Measurements from ENCODE around the gene RIN1. TPM values are rescaled to one million over a fixed set of nuclear protein-coding genes. Genes with fewer than 3 reads are reported as not detected.

RIN1 gene
- total and polyA plus RNA-seq, 2 donors (not counting 3 experiments of a cell fraction or from before 2014, with no cell fraction given): 4.4 to 10.2 TPM

DNA sequence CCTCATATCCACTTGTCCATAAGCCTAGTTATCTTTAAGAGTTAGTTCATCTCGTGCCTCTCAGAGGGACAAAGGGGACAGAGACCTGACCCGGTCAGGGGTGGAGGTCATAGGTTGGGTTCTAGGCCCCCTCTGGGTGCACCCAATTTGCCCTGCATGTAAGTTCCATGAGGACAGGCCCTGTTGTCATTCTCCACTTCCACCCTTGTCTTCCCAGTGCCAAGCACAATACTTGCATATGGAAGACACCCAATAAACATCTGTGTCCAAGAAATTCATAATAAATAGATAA lies 46.0 kb downstream of the RIN1 start:
- no peaks in the 10 kb centered on the region for H4K20me1 ChIP-seq (replicated peaks; ENCODE audit: control insufficient read depth, extremely low read depth, insufficient read depth, low read length)
- ChIA-PET CTCF (interaction anchor here (1.9 kb wide), 1 partner anchor 8 kb away, joined by 10 read pairs; no protein-coding TSS in a partner anchor), POLR2A (no interaction called here)
- H3K4me2 ChIP-seq (ENCODE audit: insufficient read depth, low read length): no peak overlapping the region
- dilution Hi-C loops (cut with MboI; ENCODE audit: extremely low pct_ligation_motif_present, low sequenced_read_pairs) (no loop called here), intact Hi-C loops (cut with micrococcal nuclease) (no loop called here)
- no peak overlapping the region for H3K9ac ChIP-seq (replicated peaks; ENCODE audit: extremely low read depth, insufficient read depth, low read length)
- no peak overlapping the region for H2AFZ ChIP-seq (ENCODE audit: low read depth, low read length)
- no peak overlapping the region for H3K4me3 ChIP-seq (replicated peaks in 1 of 3; ENCODE audit: insufficient read depth in 1 of 3, low read depth in 1 of 3, low read length in 3 of 3)
- DNase-seq (ENCODE audit: low read depth, low spot score): no peak
- H3K4me1 ChIP-seq (ENCODE audit: control insufficient read depth, extremely low read depth, insufficient read depth, low read length): peaks cover 13% of the 10 kb centered on the region
- TF ChIP-seq FOS (IDR thresholded peaks at IDR 0.05; ENCODE audit: borderline replicate concordance, insufficient read depth, low read length) (no peak), JUN (IDR thresholded peaks at IDR 0.05; ENCODE audit: borderline replicate concordance, insufficient read depth, insufficient read length, low read depth) (no peak)
- BruUV-seq (replicated peaks): no TSS peak
- H3K9me1 ChIP-seq (replicated peaks; ENCODE audit: control insufficient read depth, extremely low read depth, insufficient read depth, low read length): no peaks in the 10 kb centered on the region
- no peak for FAIRE-seq
- H3K79me2 ChIP-seq (ENCODE audit: control insufficient read depth, insufficient read depth, low read length): peaks cover 12% of the 10 kb centered on the region
- H3K27me3 ChIP-seq (ENCODE audit: control insufficient read depth in 2 of 2, insufficient read depth in 2 of 2, low read length in 2 of 2): peaks cover 20% of the 10 kb centered on the region in 2 experiments
- no peaks in the 10 kb centered on the region for H3K9me3 ChIP-seq (replicated peaks; ENCODE audit: control insufficient read depth, insufficient read depth, low read length)
- H3K27ac ChIP-seq (ENCODE audit: insufficient read depth, low read depth, low read length): no peak overlapping the region
- peaks cover 0 to 2% of the 10 kb centered on the region in 2 experiments for H3K36me3 ChIP-seq (ENCODE audit: control insufficient read depth in 2 of 2, extremely low read depth in 1 of 2, insufficient read depth in 2 of 2, low read length in 2 of 2)

DNA sequence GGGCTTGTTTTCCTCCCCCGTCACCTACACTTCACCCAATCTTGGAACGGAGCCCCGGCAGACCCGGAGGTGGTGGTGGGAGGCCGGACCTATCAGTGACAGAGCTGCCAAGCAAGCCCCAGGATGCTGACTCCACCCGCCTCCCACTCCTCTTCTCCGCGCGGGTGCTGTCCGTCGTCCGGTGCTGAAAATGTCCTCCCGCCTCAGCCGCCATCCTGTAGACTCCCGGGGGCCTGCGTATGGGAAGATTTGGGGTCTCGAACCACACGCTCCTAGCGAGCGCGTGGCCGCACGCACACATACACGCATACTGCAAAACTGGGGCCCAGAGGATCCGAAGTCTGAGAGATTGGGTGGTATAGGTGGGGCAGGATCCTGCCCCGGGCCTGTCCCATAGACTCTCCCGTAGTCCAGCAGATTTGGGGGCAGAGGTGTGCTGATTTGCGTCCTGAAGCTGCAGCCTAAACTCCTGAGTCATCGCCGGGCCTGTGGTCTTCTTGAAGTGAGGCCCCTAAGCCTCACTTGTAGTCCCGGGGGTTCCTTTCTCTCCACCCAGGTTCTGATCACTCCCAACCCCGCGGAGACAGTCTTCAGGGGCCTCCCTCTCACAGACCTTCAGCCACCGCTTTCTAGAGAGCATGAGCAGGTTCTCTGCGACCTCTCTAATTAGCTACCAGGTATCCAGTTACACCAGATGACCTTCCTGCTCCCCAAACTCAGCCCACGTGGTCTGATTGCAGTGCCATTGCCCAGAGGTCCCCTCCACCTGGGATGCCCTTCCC lies 46.5 kb downstream of the RIN1 start:
- dilution Hi-C loops (cut with MboI; ENCODE audit: extremely low pct_ligation_motif_present, low sequenced_read_pairs) (no loop called here), intact Hi-C loops (cut with micrococcal nuclease) (loop anchor here (1.0 kb wide), 3 partner anchors 22 to 132 kb away; partner anchors contain the start of gene NPAS4)
- peaks cover 0 to 6% of the 10 kb centered on the region in 2 experiments for H3K36me3 ChIP-seq (ENCODE audit: control insufficient read depth in 2 of 2, extremely low read depth in 1 of 2, insufficient read depth in 2 of 2, low read length in 2 of 2)
- H3K4me2 ChIP-seq (ENCODE audit: insufficient read depth, low read length): peak overlapping the region; percentile 69
- peaks cover 20% of the 10 kb centered on the region in 2 experiments for H3K27me3 ChIP-seq (ENCODE audit: control insufficient read depth in 2 of 2, insufficient read depth in 2 of 2, low read length in 2 of 2)
- DNase-seq (ENCODE audit: low read depth, low spot score) (no peak), FAIRE-seq (no peak)
- no peaks in the 10 kb centered on the region for H4K20me1 ChIP-seq (replicated peaks; ENCODE audit: control insufficient read depth, extremely low read depth, insufficient read depth, low read length)
- H3K4me3 ChIP-seq (replicated peaks in 1 of 3; ENCODE audit: insufficient read depth in 1 of 3, low read depth in 1 of 3, low read length in 3 of 3): peak overlapping the region; percentile 9 to 73 (median 62)
- TF ChIP-seq POLR2AphosphoS5 (IDR thresholded peaks at IDR 0.05; ENCODE audit: insufficient read depth, low read depth, low read length) (no peak), EZH2 (IDR thresholded peaks at IDR 0.05; ENCODE audit: borderline replicate concordance, low read depth, low read length, severe bottlenecking) (no peak), CTCF (IDR thresholded peaks at IDR 0.05; ENCODE audit: extremely low read depth in 1 of 2, insufficient read depth in 1 of 2, low read depth in 1 of 2, low read length in 2 of 2) (no peak), GATA2 (IDR thresholded peaks at IDR 0.05; ENCODE audit: insufficient read depth, insufficient read length, low read depth, low read length) (no peak), MAX (IDR thresholded peaks at IDR 0.05; ENCODE audit: insufficient read depth, insufficient read length) (no peak), FOS (IDR thresholded peaks at IDR 0.05; ENCODE audit: borderline replicate concordance, insufficient read depth, low read length) (no peak)
- H2AFZ ChIP-seq (ENCODE audit: low read depth, low read length): peak overlapping the region; percentile 77
- ChIA-PET POLR2A (interaction anchor here (1.0 to 1.4 kb wide), 4 partner anchors 22 to 53 kb away, joined by 3 to 12 read pairs (median 7); partner anchors contain the start of genes RAB1B and RIN1), CTCF (interaction anchor here (1.0 to 1.9 kb wide), 6 partner anchors 7 to 67 kb away, joined by 3 to 10 read pairs (median 6); no protein-coding TSS in a partner anchor)
- H3K4me1 ChIP-seq (ENCODE audit: control insufficient read depth, extremely low read depth, insufficient read depth, low read length): peaks cover 13% of the 10 kb centered on the region
- H3K79me2 ChIP-seq (ENCODE audit: control insufficient read depth, insufficient read depth, low read length): peaks cover 12% of the 10 kb centered on the region
- H3K27ac ChIP-seq (ENCODE audit: insufficient read depth, low read depth, low read length): peak overlapping the region; percentile 54
- no peaks in the 10 kb centered on the region for H3K9me1 ChIP-seq (replicated peaks; ENCODE audit: control insufficient read depth, extremely low read depth, insufficient read depth, low read length)
- TSS peak; percentile 93 for BruUV-seq (replicated peaks)
- H3K9ac ChIP-seq (replicated peaks; ENCODE audit: extremely low read depth, insufficient read depth, low read length): peak overlapping the region; percentile 46
- no peaks in the 10 kb centered on the region for H3K9me3 ChIP-seq (replicated peaks; ENCODE audit: control insufficient read depth, insufficient read depth, low read length)

Measured in endothelial cell of umbilical vein (primary cell).